T-cell (primary cell): ENCODE measurements around the gene PCGF6. TPM values are rescaled to one million over a fixed set of nuclear protein-coding genes. Genes with fewer than 3 reads are reported as not detected.

Experiments used
- ATAC-seq, 4 experiments: fragments of 200-7000 bp in 3 of 4; fragments of 150-1000 bp in 1 of 4; cut with Tn5 transposase; replicated peaks in 1 of 4; 1 replicate in 3 of 4; 2 replicates in 1 of 4; pipeline ENCODE4 v1.10.0; 2021; ENCODE audit warnings: moderate library complexity in 3 of 4, mild to moderate bottlenecking in 2 of 4, moderate number of reproducible peaks in 1 of 4
- CTCF ChIA-PET, 2 donors: fragments of 300-600 bp; sonication (Branson Sonifier 250); formaldehyde crosslinking; loops; one replicate each; lab custom pipeline; 2022; ENCODE audit warnings: antibody characterized with exemption in 2 of 2; lab: Charles Lee
- POLR2A ChIA-PET, 2 donors: fragments of 300-600 bp; sonication (Branson Sonifier 250); formaldehyde crosslinking; loops; one replicate each; lab custom pipeline; 2022; ENCODE audit warnings: antibody characterized with exemption in 2 of 2; lab: Charles Lee
- DNase-seq, 35 experiments: peaks; one replicate each; pipeline versions ENCODE4 v3.0.0 to v3.0.0-alpha.2; 2013 to 2023
- H3K27ac ChIP-seq: one replicate; pipeline ENCODE4 v1.5.1; 2013; ENCODE audit warnings: low read length
- H3K27me3 ChIP-seq, 2 experiments: replicated peaks in 1 of 2; 1 replicate in 1 of 2; 2 replicates in 1 of 2; pipeline versions ENCODE4 v1.6.1 to v1.7.0; 2013; ENCODE audit warnings: low read length in 1 of 2, mixed read lengths in 1 of 2; ENCODE audit not compliant: control insufficient read depth in 2 of 2, insufficient read depth in 2 of 2; ENCODE audit errors: extremely low read depth in 1 of 2
- H3K36me3 ChIP-seq, 2 donors: 1 replicate in 1 of 2; 2 replicates in 1 of 2; pipeline versions ENCODE4 v1.6.1 to v1.7.0; 2013; ENCODE audit warnings: low read length in 1 of 2; ENCODE audit not compliant: control insufficient read depth in 2 of 2, insufficient read depth in 1 of 2; ENCODE audit errors: extremely low read depth in 1 of 2
- H3K4me1 ChIP-seq, 2 experiments: 1 replicate in 1 of 2; 2 replicates in 1 of 2; pipeline versions ENCODE4 v1.6.1 to v1.7.0; 2013; ENCODE audit warnings: low read length in 2 of 2, mixed read lengths in 1 of 2; ENCODE audit not compliant: insufficient read depth in 2 of 2, control insufficient read depth in 1 of 2; ENCODE audit errors: extremely low read depth in 1 of 2
- H3K4me3 ChIP-seq, 2 donors: 1 replicate in 1 of 2; 2 replicates in 1 of 2; pipeline versions ENCODE4 v1.5.1 to v1.7.0; 2013; ENCODE audit warnings: mild to moderate bottlenecking in 2 of 2, low read length in 1 of 2, moderate library complexity in 1 of 2; ENCODE audit not compliant: control insufficient read depth in 1 of 2; ENCODE audit errors: extremely low read depth in 1 of 2
- H3K9me3 ChIP-seq: 2 replicates; pipeline ENCODE4 v1.7.0; 2013
- H3K27ac Mint-ChIP-seq, 2 donors: one replicate each; pipeline ENCODE4 v1.8.0; 2020 to 2021; ENCODE audit warnings: mild to moderate bottlenecking in 2 of 2, mixed read lengths in 2 of 2
- H3K27me3 Mint-ChIP-seq, 2 donors: one replicate each; pipeline ENCODE4 v1.8.0; 2021 to 2022; ENCODE audit warnings: mixed read lengths in 2 of 2
- H3K36me3 Mint-ChIP-seq: one replicate; pipeline ENCODE4 v1.8.0; 2021; ENCODE audit warnings: mixed read lengths
- H3K4me1 Mint-ChIP-seq, 3 donors: one replicate each; pipeline ENCODE4 v1.8.0; 2020 to 2022; ENCODE audit warnings: mixed read lengths in 3 of 3, mild to moderate bottlenecking in 1 of 3
- H3K4me3 Mint-ChIP-seq, 3 donors: one replicate each; pipeline ENCODE4 v1.8.0; 2020 to 2022; ENCODE audit warnings: mild to moderate bottlenecking in 3 of 3, mixed read lengths in 3 of 3, moderate library complexity in 3 of 3
- H3K9me3 Mint-ChIP-seq, 3 donors: one replicate each; pipeline ENCODE4 v1.8.0; 2020 to 2022; ENCODE audit warnings: mixed read lengths in 3 of 3
- WGBS: methylation state at CpG from one replicate; pipeline ENCODE4 v1.1.5; 2013; ENCODE audit warnings: missing lambda C conversion rate; ENCODE audit not compliant: insufficient coverage; 5-methylcytosine and 5-hydroxymethylcytosine counted together
- total RNA-seq, 35 experiments: library from RNA in 6 of 35; stranded (reverse) in 6 of 35; fragments of 120-200 nt in 1 of 35; gene quantifications; one replicate each; pipeline versions ENCODE4 v1.2.1 to v1.2.4 and lab custom pipeline; 2013 to 2026

PCGF6 gene, protein sequence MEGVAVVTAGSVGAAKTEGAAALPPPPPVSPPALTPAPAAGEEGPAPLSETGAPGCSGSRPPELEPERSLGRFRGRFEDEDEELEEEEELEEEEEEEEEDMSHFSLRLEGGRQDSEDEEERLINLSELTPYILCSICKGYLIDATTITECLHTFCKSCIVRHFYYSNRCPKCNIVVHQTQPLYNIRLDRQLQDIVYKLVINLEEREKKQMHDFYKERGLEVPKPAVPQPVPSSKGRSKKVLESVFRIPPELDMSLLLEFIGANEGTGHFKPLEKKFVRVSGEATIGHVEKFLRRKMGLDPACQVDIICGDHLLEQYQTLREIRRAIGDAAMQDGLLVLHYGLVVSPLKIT
- total RNA-seq: 1 to 10 TPM; 4.7 to 8.3 (median 7.6) TPM
- total RNA-seq (2013): 8.3 TPM
- total RNA-seq (lab: John Stamatoyannopoulos, UW): 4.6 to 30.8 (median 10.5) reads per million in 29 experiments

DNA sequence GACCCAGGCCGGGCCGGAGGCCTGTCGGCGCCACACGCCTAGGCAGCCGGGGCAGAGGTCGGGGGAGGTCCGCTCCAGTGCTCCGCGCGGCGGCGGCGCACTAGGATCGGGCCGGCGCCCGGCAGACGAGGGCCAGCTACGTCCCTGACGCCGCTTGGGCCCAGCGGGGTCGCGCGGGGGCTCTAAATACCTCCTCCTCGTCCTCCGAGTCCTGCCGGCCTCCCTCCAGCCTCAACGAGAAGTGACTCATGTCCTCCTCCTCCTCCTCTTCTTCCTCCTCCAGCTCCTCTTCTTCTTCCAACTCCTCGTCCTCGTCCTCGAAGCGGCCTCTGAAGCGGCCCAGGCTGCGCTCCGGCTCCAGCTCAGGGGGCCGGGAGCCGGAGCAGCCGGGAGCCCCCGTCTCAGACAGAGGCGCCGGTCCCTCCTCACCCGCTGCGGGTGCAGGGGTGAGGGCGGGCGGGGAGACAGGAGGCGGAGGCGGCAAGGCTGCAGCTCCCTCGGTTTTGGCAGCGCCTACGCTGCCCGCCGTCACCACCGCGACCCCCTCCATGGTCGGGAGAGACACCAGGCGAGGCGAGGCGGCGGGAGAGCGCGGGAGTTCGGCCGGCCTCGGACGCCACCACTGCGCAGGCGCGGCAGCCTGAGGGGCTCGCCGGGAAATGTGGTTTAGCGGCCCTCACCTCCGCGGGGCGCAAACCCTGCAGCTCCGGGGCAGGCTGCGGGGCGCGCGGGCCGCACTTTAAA, at the start of gene PCGF6:
PCGF6 (minus strand) TSS at position 624 of the 744 bp plus-strand sequence; CDS start at position 550, 74 bp downstream.
- Histone ChIP-seq H3K4me1 (peaks cover 2 to 17% of the 10 kb centered on the region in 2 experiments), H3K9me3 (no peaks in the 10 kb centered on the region), H3K27me3 (no peaks in the 10 kb centered on the region), H3K27ac (peak within 1 kb of the TSS; percentile 38), H3K36me3 (peaks cover 0 to 10% of the 10 kb centered on the region in 2 donors), H3K4me3 (peak within 1 kb of the TSS; percentile 71 to 78)
- DNase-seq: peak; percentile 16 to 77 (median 48)
- Mint-ChIP-seq H3K9me3 (no peaks in the 10 kb centered on the region), H3K4me1 (peaks cover 12 to 14% (median 14%) of the 10 kb centered on the region in 3 donors), H3K36me3 (no peaks in the 10 kb centered on the region), H3K27me3 (no peaks in the 10 kb centered on the region), H3K4me3 (peak within 1 kb of the TSS; percentile 86 to 87 (median 87)), H3K27ac (peak within 1 kb of the TSS; percentile 74 to 82)
- ATAC-seq: peak; percentile 88 to 92 (median 88)
- ChIA-PET CTCF (interaction anchor here (0.6 to 1.1 kb wide), 3 partner anchors 43 to 433 kb away, joined by 3 read pairs; partner anchors contain the start of gene CNNM2 (in 1 of the 2)), POLR2A (interaction anchor here in 1 of 2 donors (0.6 kb wide), 1 partner anchor 45 kb away, joined by 7 read pairs; no protein-coding TSS in a partner anchor)
- under 1% methylated on average over 80 of the region's 82 CpGs for WGBS

DNA sequence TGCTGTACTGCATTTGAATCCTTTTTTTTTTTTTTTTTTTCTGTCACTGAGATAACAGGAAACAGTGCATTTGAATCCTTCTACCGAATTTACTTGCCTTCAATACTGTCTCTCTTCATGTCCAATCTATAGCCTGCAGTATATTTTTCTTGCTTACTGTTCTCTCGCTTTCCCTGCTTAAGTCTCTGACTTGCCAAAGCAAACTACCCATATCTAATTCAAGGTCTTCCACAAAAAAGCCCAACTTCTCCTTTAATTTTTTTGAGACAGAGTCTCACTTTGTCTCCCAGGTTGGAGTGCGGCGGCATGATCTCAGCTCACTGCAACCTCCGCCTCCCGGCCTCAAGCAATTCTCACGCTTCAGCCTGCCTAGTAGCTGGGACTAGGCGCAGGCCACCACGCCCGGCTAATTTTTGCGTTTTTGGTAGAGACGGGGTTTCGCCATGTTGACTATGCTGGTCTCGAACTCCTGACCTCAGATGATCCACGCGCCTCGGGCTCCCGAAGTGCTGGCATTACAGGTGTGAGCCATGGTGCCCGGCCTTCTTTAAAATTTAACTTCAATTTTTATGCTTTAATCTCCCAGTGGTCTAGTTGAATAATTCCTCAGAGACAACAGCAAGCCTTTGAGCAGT, 46.4 kb upstream of the PCGF6 start:
- Histone ChIP-seq H3K4me3 (peak overlapping the region; percentile 90 to 95), H3K27me3 (no peaks in the 10 kb centered on the region), H3K27ac (peak overlapping the region; percentile 50), H3K9me3 (no peaks in the 10 kb centered on the region), H3K4me1 (peaks cover 5 to 23% of the 10 kb centered on the region in 2 experiments), H3K36me3 (peaks cover 4 to 36% of the 10 kb centered on the region in 2 donors)
- 69% methylated on average over 17 of the region's 19 CpGs for WGBS
- H3K4me1 Mint-ChIP-seq: peaks cover 54 to 64% (median 60%) of the 10 kb centered on the region in 3 donors
- ATAC-seq (no peak), DNase-seq (peak in 1 of 35 experiments; percentile 29)
- H3K27me3 Mint-ChIP-seq: no peaks in the 10 kb centered on the region
- no peaks in the 10 kb centered on the region for H3K9me3 Mint-ChIP-seq
- H3K4me3 Mint-ChIP-seq: peak overlapping the region; percentile 95 to 99 (median 97)
- peaks cover 25% of the 10 kb centered on the region for H3K36me3 Mint-ChIP-seq
- ChIA-PET POLR2A (interaction anchor here in 1 of 2 donors (0.5 kb wide), 1 partner anchor 14 kb away, joined by 3 read pairs; no protein-coding TSS in a partner anchor), CTCF (no interaction called here)
- H3K27ac Mint-ChIP-seq: peak overlapping the region; percentile 92 to 96

DNA sequence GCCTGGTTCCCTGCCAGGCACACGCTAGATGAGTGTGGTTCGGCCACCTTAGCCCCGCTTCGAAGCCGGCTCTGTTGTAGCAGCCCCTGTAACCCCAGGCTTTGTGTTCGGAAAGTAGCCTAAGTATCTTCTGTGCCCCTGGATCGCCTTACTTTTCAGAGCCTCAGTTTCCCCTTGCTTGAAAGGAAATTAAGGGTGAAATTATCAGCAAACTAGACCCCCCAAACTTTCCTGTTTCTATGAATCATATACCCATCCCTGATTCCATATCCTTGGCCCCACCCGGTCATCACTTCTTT, 45.8 kb upstream of the PCGF6 start:
- Mint-ChIP-seq H3K27ac (peak overlapping the region; percentile 92 to 96), H3K36me3 (peaks cover 25% of the 10 kb centered on the region), H3K4me1 (peaks cover 55 to 64% (median 60%) of the 10 kb centered on the region in 3 donors), H3K27me3 (no peaks in the 10 kb centered on the region), H3K4me3 (peak overlapping the region; percentile 95 to 99 (median 97)), H3K9me3 (no peaks in the 10 kb centered on the region)
- H3K9me3 ChIP-seq: no peaks in the 10 kb centered on the region
- POLR2A ChIA-PET: interaction anchor here in 1 of 2 donors (0.5 kb wide), 1 partner anchor 13 kb away, joined by 3 read pairs; no protein-coding TSS in a partner anchor
- WGBS: 0% methylated on average over 5 of the region's 8 CpGs
- H3K36me3 ChIP-seq: peaks cover 4 to 35% of the 10 kb centered on the region in 2 donors
- no peaks in the 10 kb centered on the region for H3K27me3 ChIP-seq
- peak overlapping the region; percentile 90 to 95 for H3K4me3 ChIP-seq
- ATAC-seq (no peak), DNase-seq (no peak)
- CTCF ChIA-PET: no interaction called here
- peaks cover 5 to 23% of the 10 kb centered on the region in 2 experiments for H3K4me1 ChIP-seq
- H3K27ac ChIP-seq: peak overlapping the region; percentile 50

DNA sequence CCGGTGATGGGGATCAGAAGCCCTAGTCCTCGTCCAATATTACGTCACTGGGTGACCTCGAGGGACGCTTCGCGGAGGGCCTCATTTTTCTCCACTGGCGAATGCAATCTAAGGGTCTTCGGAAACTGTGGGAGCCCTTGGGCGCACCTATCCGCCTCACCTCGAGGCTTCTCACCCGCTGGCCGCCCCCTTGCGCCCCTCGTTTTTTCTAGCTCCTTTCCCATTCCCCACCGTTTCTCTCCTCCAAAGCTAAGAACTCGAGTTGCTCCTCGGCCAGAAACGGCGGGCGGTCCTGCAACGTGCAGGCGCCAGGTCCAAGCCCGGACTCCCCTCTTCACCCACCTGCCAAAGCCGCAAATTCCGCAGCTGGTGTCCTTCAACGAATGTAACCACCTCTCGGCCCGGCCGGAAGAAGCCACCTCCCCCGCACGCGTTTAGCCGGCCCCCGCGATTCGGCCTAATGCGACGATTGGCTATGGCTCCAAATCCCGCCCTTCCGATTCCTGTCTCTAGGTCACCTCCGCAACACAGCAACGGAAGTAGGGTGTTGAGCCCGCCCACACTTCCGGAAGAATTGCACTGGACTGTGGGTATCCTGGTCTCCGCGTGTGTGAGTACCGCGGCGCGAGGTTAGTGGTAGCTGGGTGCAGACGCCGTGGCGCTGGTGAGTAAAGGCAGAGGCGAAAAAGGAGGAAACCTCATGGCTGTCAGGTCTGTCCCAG, 45.3 kb upstream of the PCGF6 start, which contains the start of the genes ATP5MK and PDCD11:
ATP5MK (minus strand) TSS at position 409 of the 722 bp plus-strand sequence. CDS start 4,018 bp downstream, outside the sequence.
PDCD11 (plus strand) TSS at position 560 of the 722 bp plus-strand sequence. CDS start 1,801 bp downstream, outside the sequence.
- peak; percentile 98 to 100 (median 99) for ATAC-seq
- Histone ChIP-seq H3K27me3 (no peaks in the 10 kb centered on the region), H3K9me3 (no peaks in the 10 kb centered on the region), H3K4me3 (peak within 1 kb of the TSS; percentile 90 to 95), H3K4me1 (peaks cover 5 to 23% of the 10 kb centered on the region in 2 experiments), H3K27ac (peak within 1 kb of the TSS; percentile 50), H3K36me3 (peaks cover 4 to 40% of the 10 kb centered on the region in 2 donors)
- CTCF ChIA-PET: interaction anchor here in 1 of 2 donors (0.6 to 1.2 kb wide), 2 partner anchors 19 to 1227 kb away, joined by 3 read pairs; no protein-coding TSS in a partner anchor
- Mint-ChIP-seq H3K27ac (peak within 1 kb of the TSS; percentile 92 to 96), H3K4me3 (peak within 1 kb of the TSS; percentile 95 to 99 (median 97)), H3K27me3 (no peaks in the 10 kb centered on the region), H3K4me1 (peaks cover 55 to 64% (median 60%) of the 10 kb centered on the region in 3 donors), H3K9me3 (no peaks in the 10 kb centered on the region), H3K36me3 (peaks cover 25% of the 10 kb centered on the region)
- peak; percentile 83 to 98 (median 93) for DNase-seq
- WGBS: under 1% methylated on average over 56 of the region's 56 CpGs
- POLR2A ChIA-PET: interaction anchor here (0.5 to 0.7 kb wide), 5 partner anchors 13 to 45 kb away, joined by 3 to 7 read pairs (median 3); no protein-coding TSS in a partner anchor

DNA sequence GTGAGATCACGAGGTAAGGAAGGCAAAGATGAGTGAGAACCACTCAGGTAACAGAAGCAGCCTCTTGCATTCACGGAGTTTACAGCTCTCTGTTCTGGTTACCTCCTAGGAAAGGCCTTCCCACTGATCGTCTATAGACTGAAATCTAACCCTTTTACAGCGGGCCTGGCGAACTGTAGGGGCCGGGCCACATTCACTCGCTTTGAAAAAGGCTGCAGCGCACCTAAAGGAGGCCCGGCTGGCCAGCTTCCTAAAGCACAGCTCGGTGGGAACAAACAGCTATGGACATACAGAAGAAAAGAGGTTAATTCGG, 44.8 kb upstream of the PCGF6 start:
- POLR2A ChIA-PET: interaction anchor here (0.6 kb wide), 2 partner anchors 30 to 44 kb away, joined by 7 read pairs; no protein-coding TSS in a partner anchor
- peak overlapping the region; percentile 90 to 95 for H3K4me3 ChIP-seq
- 0% methylated on average over 7 of the region's 11 CpGs for WGBS
- Mint-ChIP-seq H3K36me3 (peaks cover 22% of the 10 kb centered on the region), H3K9me3 (no peaks in the 10 kb centered on the region), H3K4me1 (peaks cover 55 to 64% (median 60%) of the 10 kb centered on the region in 3 donors), H3K27ac (peak overlapping the region; percentile 65 to 92), H3K4me3 (peak overlapping the region; percentile 95 to 99 (median 97)), H3K27me3 (no peaks in the 10 kb centered on the region)
- DNase-seq: peak in 2 of 35 experiments; percentile 7 to 11
- peaks cover 5 to 23% of the 10 kb centered on the region in 2 experiments for H3K4me1 ChIP-seq
- no peak for ATAC-seq
- H3K27me3 ChIP-seq: no peaks in the 10 kb centered on the region
- CTCF ChIA-PET: interaction anchor here in 1 of 2 donors (0.6 to 1.2 kb wide), 2 partner anchors 20 to 1226 kb away, joined by 3 read pairs; no protein-coding TSS in a partner anchor
- peak overlapping the region; percentile 44 for H3K27ac ChIP-seq
- H3K36me3 ChIP-seq: peaks cover 4 to 39% of the 10 kb centered on the region in 2 donors
- no peaks in the 10 kb centered on the region for H3K9me3 ChIP-seq
